Fibroblast of skin of right biceps (primary cell): ENCODE measurements around the gene CCDC86.

Experiments
- DNase-seq: peaks from one replicate; pipeline ENCODE4 v3.0.0-alpha.2; 2013

Gene CCDC86

GRCh38 chr11:60854140-60854846, 12.4 kb downstream of the CCDC86 start:
- DNase-seq = no peak

- no peak for DNase-seq
These were observed 13.2 kb downstream of the CCDC86 start for GRCh38 chr11:60854847-60855725.

- no peak for DNase-seq
These were observed 14.1 kb downstream of the CCDC86 start, which contains the start of gene PTGDR2 for GRCh38 chr11:60855726-60856633. TSS of gene PTGDR2 (minus strand) at chr11:60855950. CDS start at chr11:60853722, 2,228 bp downstream.

- peak; percentile 30 for DNase-seq
These were observed 15.7 kb downstream of the CCDC86 start for GRCh38 chr11:60857378-60858232.

GRCh38 chr11:60858236-60858635, 16.3 kb downstream of the CCDC86 start:
- DNase-seq = no peak

- DNase-seq = no peak
These were observed 17.0 kb downstream of the CCDC86 start for GRCh38 chr11:60858731-60859464.

- DNase-seq = no peak
These were observed 17.8 kb downstream of the CCDC86 start for GRCh38 chr11:60859616-60860250.

GRCh38 chr11:60860943-60861342, 19.0 kb downstream of the CCDC86 start:
- DNase-seq = no peak

GRCh38 chr11:60862171-60862570, 20.3 kb downstream of the CCDC86 start:
- no peak for DNase-seq

GRCh38 chr11:60863550-60864521, 21.9 kb downstream of the CCDC86 start:
- DNase-seq = no peak

- DNase-seq = no peak
These were observed 23.1 kb downstream of the CCDC86 start for GRCh38 chr11:60864856-60865513.

GRCh38 chr11:60866911-60867870, 25.3 kb downstream of the CCDC86 start, which contains the start of gene ZP1:
TSS of gene ZP1 (plus strand) at chr11:60867542. CDS start at chr11:60867562, 20 bp downstream.
- no peak for DNase-seq

- no peak for DNase-seq
These were observed 26.2 kb downstream of the CCDC86 start for GRCh38 chr11:60867871-60868681.

- no peak for DNase-seq
These were observed 27.0 kb downstream of the CCDC86 start for GRCh38 chr11:60868682-60869450.

GRCh38 chr11:60869451-60869825, 27.5 kb downstream of the CCDC86 start:
- DNase-seq = no peak

GRCh38 chr11:60870276-60870675, 28.4 kb downstream of the CCDC86 start:
- DNase-seq = no peak
